ENCODE results near the gene GRID1. TPM values are rescaled to one million over a fixed set of nuclear protein-coding genes. Genes with fewer than 3 reads are reported as not detected.

The GRID1 gene
- total RNA-seq, 3 donors from 2014 or later = 2.3 to 8.5 (median 5.9) TPM

DNA sequence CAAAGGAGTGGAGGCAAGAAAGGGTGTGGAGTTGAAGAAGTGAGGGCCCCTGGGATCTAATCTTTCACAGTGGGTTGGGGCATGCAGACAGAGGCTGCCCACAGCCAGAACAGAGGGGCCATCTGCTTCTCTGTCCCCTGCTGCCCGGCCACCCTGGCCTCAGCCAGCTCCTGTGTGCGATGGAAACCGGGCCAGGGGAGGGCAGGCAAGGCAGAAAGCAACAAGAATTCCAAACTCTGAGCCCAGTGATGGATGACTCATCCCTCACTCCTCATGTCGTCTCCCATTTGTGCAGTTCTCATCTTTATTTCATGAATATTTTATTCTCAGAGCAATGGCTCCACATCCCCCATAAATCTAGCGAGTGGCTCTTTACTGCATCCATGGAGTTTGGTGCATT, 757.1 kb downstream of the GRID1 start:
- intact Hi-C loops (cut with DNase I; ENCODE audit: low total_unique reads) = no loop called here
- H3K36me3 ChIP-seq = no peaks in the 10 kb centered on the region

DNA sequence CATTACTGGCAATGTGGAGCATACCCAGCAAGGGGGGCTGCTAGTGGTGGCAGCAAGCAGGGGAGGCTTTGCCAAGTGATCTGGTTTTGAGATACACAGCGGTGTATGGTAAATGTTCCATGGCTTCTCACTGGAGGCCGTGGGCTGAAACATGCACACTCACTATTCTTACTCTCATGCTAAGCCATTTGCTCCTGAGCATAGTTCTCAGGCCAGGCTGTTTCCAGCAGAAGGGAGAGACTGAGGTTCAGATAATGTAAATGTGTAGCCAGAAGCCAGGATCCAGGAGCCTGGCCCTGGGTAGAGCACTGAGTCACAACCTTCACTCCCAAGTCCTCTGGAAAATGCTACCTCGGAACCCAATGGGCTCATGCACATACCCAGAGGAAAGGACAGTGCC, 757.9 kb downstream of the GRID1 start:
- intact Hi-C loops (cut with DNase I; ENCODE audit: low total_unique reads) = no loop called here
- H3K4me3 ChIP-seq = no peak overlapping the region
- no peak for DNase-seq (ENCODE audit: low spot score in 2 of 2)
- no peaks in the 10 kb centered on the region for H3K27me3 ChIP-seq
- H3K4me1 ChIP-seq = no peaks in the 10 kb centered on the region
- TF ChIP-seq POLR2AphosphoS5 (IDR thresholded peaks at IDR 0.05) = no peak
- no peak for TF ChIP-seq POLR2A (IDR thresholded peaks at IDR 0.05)
- TF ChIP-seq, protein P1, sequence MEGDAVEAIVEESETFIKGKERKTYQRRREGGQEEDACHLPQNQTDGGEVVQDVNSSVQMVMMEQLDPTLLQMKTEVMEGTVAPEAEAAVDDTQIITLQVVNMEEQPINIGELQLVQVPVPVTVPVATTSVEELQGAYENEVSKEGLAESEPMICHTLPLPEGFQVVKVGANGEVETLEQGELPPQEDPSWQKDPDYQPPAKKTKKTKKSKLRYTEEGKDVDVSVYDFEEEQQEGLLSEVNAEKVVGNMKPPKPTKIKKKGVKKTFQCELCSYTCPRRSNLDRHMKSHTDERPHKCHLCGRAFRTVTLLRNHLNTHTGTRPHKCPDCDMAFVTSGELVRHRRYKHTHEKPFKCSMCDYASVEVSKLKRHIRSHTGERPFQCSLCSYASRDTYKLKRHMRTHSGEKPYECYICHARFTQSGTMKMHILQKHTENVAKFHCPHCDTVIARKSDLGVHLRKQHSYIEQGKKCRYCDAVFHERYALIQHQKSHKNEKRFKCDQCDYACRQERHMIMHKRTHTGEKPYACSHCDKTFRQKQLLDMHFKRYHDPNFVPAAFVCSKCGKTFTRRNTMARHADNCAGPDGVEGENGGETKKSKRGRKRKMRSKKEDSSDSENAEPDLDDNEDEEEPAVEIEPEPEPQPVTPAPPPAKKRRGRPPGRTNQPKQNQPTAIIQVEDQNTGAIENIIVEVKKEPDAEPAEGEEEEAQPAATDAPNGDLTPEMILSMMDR (IDR thresholded peaks at IDR 0.05) = no peak
- H3K36me3 ChIP-seq = no peaks in the 10 kb centered on the region
- H3K27ac ChIP-seq = no peak overlapping the region
- no peaks in the 10 kb centered on the region for H3K9me3 ChIP-seq

More for the DNA sequence above, 757.1 kb downstream of the GRID1 start:
- Histone ChIP-seq H3K4me1 (no peaks in the 10 kb centered on the region), H3K27ac (no peak overlapping the region), H3K4me3 (no peak overlapping the region), H3K27me3 (no peaks in the 10 kb centered on the region), H3K9me3 (no peaks in the 10 kb centered on the region)
- no peak for DNase-seq (ENCODE audit: low spot score in 2 of 2)
- TF ChIP-seq POLR2AphosphoS5 (IDR thresholded peaks at IDR 0.05) (no peak), POLR2A (IDR thresholded peaks at IDR 0.05) (no peak)
- TF ChIP-seq, protein P1 (IDR thresholded peaks at IDR 0.05) = no peak

DNA sequence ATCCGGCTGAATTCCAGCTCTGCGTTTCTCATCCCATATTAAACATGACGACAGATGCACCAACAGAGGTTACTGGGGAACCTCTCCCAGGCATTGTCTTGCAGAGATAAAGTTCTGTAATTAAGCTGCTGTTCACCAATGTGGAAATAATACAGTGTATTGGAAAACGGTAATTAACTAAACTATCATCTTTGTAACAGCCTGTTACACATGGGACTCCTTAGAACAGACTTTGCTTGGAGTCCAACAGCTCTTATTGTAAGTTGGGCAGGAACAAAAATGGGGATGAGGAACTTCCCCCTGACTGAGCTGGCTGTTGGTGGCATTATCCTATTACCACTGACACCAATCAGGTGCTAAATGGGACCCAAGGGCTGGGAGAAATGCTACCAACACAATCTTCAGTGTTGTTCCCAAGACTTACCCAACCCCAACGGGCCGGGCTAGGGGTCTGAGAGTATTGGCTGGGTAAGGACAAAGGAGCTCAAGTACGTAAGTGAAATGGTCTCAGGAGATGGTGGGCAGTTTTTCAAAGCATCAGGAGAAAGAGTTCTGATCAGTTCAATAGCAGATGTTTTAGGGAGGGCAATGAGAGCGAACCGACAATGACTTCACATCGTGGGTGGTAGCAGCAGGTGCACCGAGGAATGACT, 759.4 kb downstream of the GRID1 start:
- no peak overlapping the region for H3K4me3 ChIP-seq
- H3K9me3 ChIP-seq = no peaks in the 10 kb centered on the region
- no peaks in the 10 kb centered on the region for H3K27me3 ChIP-seq
- intact Hi-C loops (cut with DNase I; ENCODE audit: low total_unique reads) = no loop called here
- H3K4me1 ChIP-seq = no peaks in the 10 kb centered on the region
- no peak overlapping the region for H3K27ac ChIP-seq
- no peak for TF ChIP-seq POLR2AphosphoS5 (IDR thresholded peaks at IDR 0.05)
- no peak for TF ChIP-seq POLR2A (IDR thresholded peaks at IDR 0.05)
- TF ChIP-seq, protein P1 (IDR thresholded peaks at IDR 0.05) = no peak
- no peak for DNase-seq (ENCODE audit: low spot score in 2 of 2)
- H3K36me3 ChIP-seq = no peaks in the 10 kb centered on the region

DNA sequence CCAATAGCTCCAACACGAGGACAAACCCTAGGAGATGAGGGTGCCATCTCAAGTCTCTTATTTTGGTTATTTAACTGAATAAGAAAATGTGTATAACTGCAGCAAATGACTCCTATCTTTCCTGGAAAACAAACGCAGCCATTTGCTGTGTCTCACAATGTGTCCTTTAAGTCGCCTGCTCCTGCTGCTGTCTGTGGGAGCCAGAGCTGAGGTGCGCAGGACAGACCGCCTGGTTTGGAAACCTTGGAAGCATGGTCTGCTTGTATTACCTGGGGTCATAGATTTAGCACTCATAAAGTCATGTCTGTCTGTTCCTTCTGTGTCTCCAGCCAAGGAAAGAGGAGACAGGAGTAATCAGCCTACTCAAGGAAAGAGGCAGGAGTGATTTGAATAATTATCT, 760.2 kb downstream of the GRID1 start:
- Histone ChIP-seq H3K27ac (no peak overlapping the region), H3K4me3 (no peak overlapping the region), H3K27me3 (no peaks in the 10 kb centered on the region), H3K9me3 (no peaks in the 10 kb centered on the region), H3K4me1 (no peaks in the 10 kb centered on the region), H3K36me3 (no peaks in the 10 kb centered on the region)
- no peak for TF ChIP-seq POLR2AphosphoS5 (IDR thresholded peaks at IDR 0.05)
- TF ChIP-seq POLR2A (IDR thresholded peaks at IDR 0.05) = no peak
- TF ChIP-seq, protein P1 (IDR thresholded peaks at IDR 0.05) = no peak
- DNase-seq (ENCODE audit: low spot score in 2 of 2) = no peak
- intact Hi-C loops (cut with DNase I; ENCODE audit: low total_unique reads) = no loop called here

DNA sequence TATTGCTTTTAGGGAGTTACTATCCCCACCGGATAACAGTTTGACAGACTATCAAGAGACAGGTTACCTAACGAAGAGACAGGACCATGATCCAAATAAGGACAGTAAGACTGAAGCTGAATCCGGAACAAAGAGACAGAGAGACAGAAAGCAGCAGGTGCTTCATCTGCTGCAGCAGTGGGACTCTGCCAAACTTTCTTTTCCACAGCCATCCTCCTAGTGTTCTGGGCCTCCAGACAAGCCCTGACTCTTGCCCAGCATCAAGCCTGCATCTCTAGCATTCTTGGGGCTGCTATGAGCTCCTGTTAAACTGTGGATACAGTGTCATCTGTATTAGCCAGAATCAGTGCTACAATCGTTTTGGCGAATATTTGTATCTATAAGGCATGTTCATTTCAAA, 761.7 kb downstream of the GRID1 start:
- no peak for DNase-seq (ENCODE audit: low spot score in 2 of 2)

More for the DNA sequence above, 761.7 kb downstream of the GRID1 start:
- TF ChIP-seq, protein P1 (IDR thresholded peaks at IDR 0.05) = no peak
- TF ChIP-seq POLR2AphosphoS5 (IDR thresholded peaks at IDR 0.05) (no peak), POLR2A (IDR thresholded peaks at IDR 0.05) (no peak)
- Histone ChIP-seq H3K27me3 (no peaks in the 10 kb centered on the region), H3K4me1 (no peaks in the 10 kb centered on the region), H3K27ac (no peak overlapping the region), H3K36me3 (no peaks in the 10 kb centered on the region), H3K4me3 (no peak overlapping the region), H3K9me3 (no peaks in the 10 kb centered on the region)
- intact Hi-C loops (cut with DNase I; ENCODE audit: low total_unique reads) = no loop called here

Measured in breast epithelium (tissue), 4 donors.